T47D (cell line): ENCODE measurements around the gene TTC7B.
"Not testable (repeated sequence)": the region's sequence is repeated elsewhere in the genome, so short reads cannot be mapped to it uniquely, and the experiment has no call there.

Experiments used
- DNase-seq, 2 experiments: peaks; one replicate each; pipeline versions ENCODE4 v3.0.0 to v3.0.0-alpha.2; 2011 to 2012; ENCODE audit warnings: low read depth in 1 of 2, low spot score in 1 of 2
- JUND ChIP-seq: IDR thresholded peaks from 2 replicates; pipeline ENCODE4 v1.6.1; 2012; ENCODE audit warnings: low read depth
- in situ Hi-C: cut with HindIII; loops from 2 replicates; pipeline ENCODE4 v1.10.0; 2016; ENCODE audit warnings: low sequenced_read_pairs, low pct_unique_long_range_greater_than_20kb

Gene TTC7B

DNA sequence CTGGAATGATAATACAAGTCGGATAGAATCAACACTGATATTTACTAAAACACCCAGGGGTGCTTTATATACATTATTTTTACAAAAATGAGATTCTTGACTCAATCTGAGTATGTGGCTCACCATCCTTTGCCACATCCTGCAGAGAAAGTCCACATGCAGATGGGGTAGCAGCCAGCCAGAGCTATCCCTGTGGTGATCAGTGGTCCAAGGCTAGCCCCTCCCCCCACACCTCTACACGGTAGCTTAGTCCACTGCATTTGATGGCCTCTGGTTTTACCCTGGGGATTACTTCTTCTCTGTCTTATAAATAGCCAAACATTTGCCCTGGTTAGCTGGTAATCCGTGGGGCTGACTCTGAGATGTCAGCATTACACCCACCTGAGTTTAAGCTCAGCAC, 28.1 kb upstream of the TTC7B start:
- DNase-seq = no peak
- TF ChIP-seq JUND = no peak
- in situ Hi-C loops = no loop called here

DNA sequence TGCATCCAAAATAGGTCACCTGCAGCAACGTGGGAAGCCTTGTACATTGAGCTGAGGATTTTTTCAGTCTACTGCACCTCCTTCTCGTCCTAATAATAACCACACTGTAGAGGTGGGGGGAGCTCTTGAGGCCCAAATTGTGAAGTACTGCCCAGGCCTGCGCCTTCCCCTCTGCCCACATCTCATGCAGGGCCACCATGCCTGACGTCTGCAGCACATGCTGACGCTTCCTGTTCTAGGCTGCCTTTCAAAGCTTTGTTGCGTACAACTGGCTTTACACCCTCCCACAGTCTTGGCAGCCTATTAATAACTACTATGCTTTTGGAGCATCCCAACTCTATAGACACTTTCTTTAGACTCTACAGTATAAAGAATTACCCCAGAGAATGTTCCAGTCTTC, 26.5 kb upstream of the TTC7B start:
- in situ Hi-C loops = no loop called here
- no peak for DNase-seq
- no peak for TF ChIP-seq JUND

DNA sequence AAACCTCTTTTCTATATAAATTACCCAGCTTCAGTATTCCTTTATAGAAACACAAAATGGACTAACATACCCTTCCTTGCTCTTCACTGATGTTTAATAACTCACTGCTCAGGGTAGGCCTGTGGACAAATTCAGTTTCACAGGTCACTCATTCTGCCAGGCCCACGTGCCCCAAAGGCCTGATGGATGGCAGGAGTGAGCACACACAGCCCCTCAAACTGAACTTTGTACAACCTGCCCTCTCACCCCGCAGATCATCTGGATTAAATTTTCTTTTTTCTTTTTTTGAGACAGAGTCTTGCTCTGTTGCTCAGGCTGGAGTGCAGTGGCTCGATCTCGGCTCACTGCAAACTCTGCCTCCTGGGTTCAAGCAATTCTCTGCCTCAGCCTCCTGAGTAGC, 24.4 kb upstream of the TTC7B start:
- DNase-seq, in situ Hi-C loops: not testable (repeated sequence)

DNA sequence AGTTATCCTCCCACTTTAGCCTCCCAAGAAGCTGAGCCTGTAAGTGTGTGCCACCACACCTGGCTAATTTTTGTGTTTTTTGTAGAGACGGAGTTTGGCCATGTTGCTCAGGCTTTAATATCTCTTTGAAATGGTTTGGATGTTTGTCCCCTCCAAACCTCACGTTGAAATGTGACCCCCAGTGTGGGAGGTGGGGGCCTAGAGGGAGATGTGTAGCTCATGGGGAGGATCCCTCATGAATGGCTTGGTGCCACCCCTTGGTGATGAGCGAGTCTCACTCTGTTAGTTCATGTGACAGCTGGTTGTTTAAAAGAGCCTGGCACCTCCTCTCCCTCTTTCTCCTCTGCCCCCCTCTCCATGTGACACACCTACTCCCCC, 23.6 kb upstream of the TTC7B start:
- TF ChIP-seq JUND = no peak
- in situ Hi-C loops = no loop called here
- DNase-seq = no peak

DNA sequence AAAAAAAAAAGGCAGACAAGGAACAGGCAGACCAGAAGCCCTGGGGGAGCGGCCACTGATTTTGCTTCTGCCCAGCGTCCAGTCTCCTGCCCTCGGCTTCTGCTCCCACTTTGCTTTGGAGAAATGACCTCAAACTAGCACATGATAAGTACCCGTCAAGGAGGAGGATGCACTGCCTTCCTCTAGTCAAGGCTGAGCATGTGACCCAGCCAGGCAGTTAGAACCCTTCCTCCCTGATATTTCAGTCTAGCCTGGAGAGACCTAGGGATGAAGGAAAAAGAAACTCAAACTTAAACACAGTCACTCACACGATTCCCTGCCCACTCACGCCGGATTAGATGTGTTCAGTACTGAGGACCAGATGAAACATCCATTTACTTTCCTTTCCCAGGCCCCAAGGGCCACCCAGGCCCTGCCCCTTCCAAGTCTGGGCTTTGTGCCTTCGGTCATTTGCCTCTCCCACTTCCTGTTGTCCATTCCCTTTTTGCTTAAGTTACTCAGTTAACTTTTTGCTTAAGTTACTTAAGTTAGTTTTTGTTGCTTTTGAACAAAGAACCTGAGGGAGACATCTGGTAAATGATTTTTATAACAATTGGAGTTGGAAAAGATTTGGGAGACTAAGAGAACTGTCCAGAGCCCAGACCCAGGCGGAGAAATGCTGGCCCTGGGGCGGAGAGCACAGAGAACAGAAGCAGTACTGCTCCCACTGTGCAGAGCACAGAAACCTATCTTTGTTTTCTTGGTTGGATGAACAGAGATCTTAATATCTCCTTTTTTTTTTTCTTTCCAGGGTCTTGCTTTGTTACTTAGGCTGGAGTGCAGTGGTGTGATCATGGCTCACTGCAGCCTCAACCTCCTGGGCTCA, 23.0 kb upstream of the TTC7B start:
- DNase-seq = no peak
- TF ChIP-seq JUND = no peak
- in situ Hi-C loops = no loop called here

DNA sequence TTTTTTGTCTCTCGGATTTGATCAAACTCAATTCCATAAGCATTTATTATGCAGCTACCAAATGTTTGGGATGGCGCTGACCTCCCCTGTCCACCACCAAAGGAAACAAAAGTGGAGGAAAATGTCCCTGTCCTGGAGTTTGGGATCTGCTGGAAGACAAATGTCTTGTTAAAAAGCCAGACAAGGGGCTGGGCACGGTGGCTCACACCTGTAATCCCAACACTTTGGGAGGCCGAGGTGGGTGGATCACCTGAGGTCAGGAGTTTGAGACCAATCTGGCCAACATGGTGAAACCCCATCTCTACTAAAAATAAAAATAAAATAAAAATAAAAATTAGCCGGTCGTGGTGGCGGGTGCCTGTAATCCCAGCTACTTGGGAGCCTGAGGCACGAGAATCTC, 22.3 kb upstream of the TTC7B start:
- in situ Hi-C loops, DNase-seq: not testable (repeated sequence)

DNA sequence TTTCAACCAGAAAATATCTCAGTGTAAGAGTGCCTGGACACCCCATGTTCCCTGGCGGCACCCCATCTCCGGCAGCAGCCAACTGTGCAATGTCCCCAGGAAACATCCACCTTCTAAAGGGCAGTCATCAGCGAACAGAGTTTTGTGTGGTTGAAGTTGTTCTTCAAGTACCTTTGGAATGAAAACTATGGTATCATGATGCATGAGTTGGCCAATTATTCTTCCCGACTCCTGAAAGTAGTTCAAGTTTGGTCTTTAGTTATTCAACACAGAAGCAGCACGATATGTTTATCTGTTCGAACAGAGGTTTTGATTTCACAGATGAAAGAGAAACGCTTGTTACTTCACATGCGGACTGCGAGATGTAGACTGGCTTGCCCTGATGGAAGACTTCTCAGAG, 21.1 kb upstream of the TTC7B start:
- no peak for TF ChIP-seq JUND
- in situ Hi-C loops = no loop called here
- DNase-seq = no peak

DNA sequence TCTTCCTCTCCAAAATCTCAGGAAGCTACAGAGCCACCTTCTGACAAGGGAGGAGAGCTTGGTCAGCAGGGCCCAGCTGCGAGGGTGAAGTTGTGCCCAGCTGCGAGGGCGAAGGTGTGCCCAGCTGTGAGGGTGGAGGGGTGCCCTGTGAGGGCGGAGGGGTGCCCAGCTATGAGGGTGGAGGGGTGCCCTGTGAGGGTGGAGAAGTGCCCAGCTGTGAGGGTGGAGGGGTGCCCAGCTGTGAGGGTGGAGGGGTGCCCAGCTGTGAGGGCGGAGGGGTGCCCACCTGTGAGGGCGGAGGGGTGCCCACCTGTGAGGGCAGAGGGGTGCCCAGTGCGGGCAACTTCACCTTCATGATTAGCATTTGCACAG, 20.4 kb upstream of the TTC7B start:
- no peak for TF ChIP-seq JUND
- no peak for DNase-seq
- in situ Hi-C loops = no loop called here

DNA sequence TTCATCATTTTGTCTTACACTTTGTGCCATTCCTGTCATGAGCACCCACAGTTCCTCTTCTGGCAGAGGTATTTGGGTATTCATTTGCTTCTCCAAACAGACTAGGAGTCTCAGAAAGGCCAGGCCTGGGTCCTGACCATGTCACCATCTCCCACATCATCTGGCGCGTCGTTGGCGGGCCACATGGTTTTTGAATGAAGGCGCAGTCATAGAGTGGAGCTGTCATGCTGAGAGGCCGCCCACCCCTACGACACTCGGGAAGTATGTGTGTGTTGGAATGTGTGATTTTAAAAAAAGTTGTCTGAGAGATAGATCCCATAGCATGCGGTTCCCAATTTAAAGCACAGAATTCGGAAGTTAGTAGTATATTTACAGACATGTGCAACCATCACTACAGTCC, 15.6 kb upstream of the TTC7B start:
- no peak for DNase-seq
- TF ChIP-seq JUND = no peak
- in situ Hi-C loops = no loop called here

DNA sequence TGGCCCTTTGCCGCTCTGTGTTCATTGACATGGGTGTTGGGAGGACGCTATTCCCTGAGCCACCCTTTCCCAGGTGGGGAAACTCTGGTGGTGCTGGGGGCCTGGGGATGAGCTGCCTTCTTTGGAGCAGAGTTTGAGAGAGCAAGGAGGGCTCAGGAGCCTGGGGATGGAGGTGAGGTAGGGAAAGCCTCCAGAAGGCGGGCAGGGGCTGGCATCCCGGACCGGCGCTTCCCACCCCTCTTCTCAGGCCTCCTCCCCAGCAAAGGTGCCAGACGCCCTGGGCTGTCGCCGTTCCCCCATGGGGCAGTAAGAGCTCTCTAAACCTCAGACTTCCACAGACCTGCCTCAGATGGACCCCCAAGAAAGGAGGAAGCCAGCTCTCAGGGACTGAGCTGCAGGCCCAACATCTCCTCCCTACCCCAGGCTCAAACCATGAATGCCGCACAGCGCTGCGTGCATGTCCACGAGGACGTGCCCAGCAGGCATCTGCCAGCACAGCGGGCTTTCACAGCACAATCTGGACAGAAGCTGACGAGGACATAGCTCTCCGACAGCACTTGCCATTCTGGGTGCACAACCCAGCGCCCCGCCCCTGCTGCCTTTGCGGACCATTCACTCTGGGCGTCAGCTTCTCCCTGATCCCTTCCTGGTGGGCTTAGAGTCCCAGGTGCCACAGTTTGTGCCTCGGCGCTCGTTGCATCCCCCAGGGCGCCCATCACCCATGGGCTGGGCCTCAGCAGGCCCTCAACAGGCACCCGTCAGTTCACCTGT, 14.9 kb upstream of the TTC7B start:
- TF ChIP-seq JUND = no peak
- in situ Hi-C loops = no loop called here
- no peak for DNase-seq

DNA sequence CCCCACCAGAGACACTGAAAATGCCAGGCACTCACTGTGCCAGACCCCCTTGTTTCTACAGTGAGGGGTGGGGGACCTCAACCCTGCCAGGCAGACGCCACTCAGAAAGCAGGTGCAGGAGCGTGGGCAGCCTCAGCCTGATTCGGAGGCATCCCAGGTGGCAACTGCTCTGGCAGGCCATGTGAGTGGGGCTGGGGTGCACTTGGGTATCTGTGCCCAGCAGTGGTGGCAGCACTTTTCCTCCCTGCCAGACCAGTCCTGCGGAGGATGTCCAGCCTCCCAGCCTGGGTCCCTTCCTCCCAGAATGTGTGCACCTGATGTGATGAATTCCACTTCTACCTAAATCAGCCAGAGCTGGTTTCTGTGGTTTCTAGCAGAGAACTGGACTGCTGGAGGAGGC, 13.4 kb upstream of the TTC7B start:
- DNase-seq = no peak
- in situ Hi-C loops = no loop called here
- no peak for TF ChIP-seq JUND

DNA sequence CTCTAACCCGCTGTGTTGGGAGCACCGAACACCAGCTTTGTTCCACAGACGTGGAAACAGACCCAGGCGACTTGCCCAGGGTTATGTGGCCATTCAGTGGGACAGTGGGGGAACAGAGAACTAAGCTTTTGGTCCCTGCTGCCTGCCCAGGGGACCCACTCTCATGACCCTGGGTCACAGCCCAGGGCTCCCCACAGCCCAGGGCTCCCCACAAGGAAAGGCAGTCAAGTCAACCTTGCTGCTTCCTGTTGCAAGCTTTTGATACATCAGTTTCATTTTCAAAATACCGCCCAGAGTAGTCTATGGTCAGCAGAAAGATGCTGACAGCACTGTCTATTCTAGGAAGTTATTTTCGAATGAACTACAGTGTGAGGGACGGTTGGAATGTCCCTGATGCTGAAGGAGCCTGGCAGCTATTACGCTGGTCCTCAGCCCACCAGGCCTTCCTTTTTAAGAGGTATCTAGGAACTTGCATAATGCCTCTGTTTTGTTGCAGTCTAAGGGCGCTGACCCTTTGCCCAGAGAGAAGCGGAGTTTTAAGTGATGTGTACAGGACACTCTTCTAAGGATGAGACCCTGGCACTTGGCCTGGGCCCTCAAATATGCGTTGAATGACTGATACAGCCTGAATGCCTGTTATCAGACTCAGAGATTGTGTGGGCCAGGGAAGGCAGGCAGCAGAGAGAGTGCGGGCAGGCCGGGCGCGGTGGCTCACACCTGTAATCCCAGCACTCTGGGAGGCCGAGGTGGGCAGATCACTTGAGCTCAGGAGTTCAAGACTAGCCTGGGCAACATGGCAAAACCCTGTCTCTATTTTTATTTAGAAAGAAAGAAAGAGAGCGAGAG, 12.6 kb upstream of the TTC7B start:
- DNase-seq = no peak
- no peak for TF ChIP-seq JUND
- in situ Hi-C loops = no loop called here
